A549 (cell line): ENCODE results near the gene TIAL1. TPM values are rescaled to one million over a fixed set of nuclear protein-coding genes. Genes with fewer than 3 reads are reported as not detected.

Experiments
- ATAC-seq, 2 experiments: fragments of 200-7000 bp in 1 of 2; fragments of >200 bp in 1 of 2; cut with Nextera tagmentation in 1 of 2; cut with Tn5 transposase in 1 of 2; 3 replicates each; pipeline versions ENCODE4 v1.8.0 to v1.9.1; 2018 to 2020; ENCODE audit warnings: mild to moderate bottlenecking in 1 of 2, moderate library complexity in 1 of 2
- CTCF ChIA-PET: fragments of 300-600 bp; sonication (Branson Sonifier 250); formaldehyde crosslinking; extraction: SDS; loops from one replicate; lab custom pipeline; 2021; ENCODE audit warnings: antibody characterized with exemption, inconsistent platforms; lab: Yijun Ruan, JAX
- POLR2A ChIA-PET: fragments of 350-600 bp; formaldehyde crosslinking; extraction: SDS; loops from one replicate; lab custom pipeline; 2021; ENCODE audit warnings: antibody characterized with exemption, inconsistent platforms; lab: Yijun Ruan, JAX
- DNase-seq, 2 experiments: peaks; one replicate each; pipeline versions ENCODE4 v3.0.0 to v3.0.0-alpha.2; 2011 to 2016; ENCODE audit warnings: low read depth in 1 of 2, low spot score in 1 of 2
- FAIRE-seq: peaks from 2 replicates; lab custom pipeline; 2011; peaks lifted over from hg19 to GRCh38; lab: Jason Lieb, UNC
- H3K27ac ChIP-seq, 2 experiments: fragments of >200 bp; sonication (Bioruptor Twin); formaldehyde crosslinking; 3 replicates each; pipeline ENCODE4 v1.5.1; 2016 to 2017
- H3K4me1 ChIP-seq: fragments of >200 bp; sonication (Bioruptor Twin); formaldehyde crosslinking; 3 replicates; pipeline ENCODE4 v1.6.1; 2016
- H3K4me2 ChIP-seq: fragments of >200 bp; sonication (Bioruptor Twin); formaldehyde crosslinking; 3 replicates; pipeline ENCODE4 v1.6.1; 2016
- H3K4me3 ChIP-seq: fragments of >200 bp; sonication (Bioruptor Twin); formaldehyde crosslinking; 3 replicates; pipeline ENCODE4 v1.5.1; 2016
- H3K9me3 ChIP-seq: fragments of >200 bp; sonication (Bioruptor Twin); formaldehyde crosslinking; 3 replicates; pipeline ENCODE4 v1.6.1; 2016
- ATOH8 ChIP-seq: fragments of 250-450 bp; sonication (Bioruptor Pico); IDR thresholded peaks from 2 replicates; pipeline ENCODE4 v1.5.0; 2020; ENCODE audit warnings: low read depth, mild to moderate bottlenecking, moderate library complexity
- BCL3 ChIP-seq: fragments of >200 bp; sonication (Bioruptor Twin); formaldehyde crosslinking; IDR thresholded peaks from 3 replicates; pipeline ENCODE4 v1.6.1; 2016
- CHD2 ChIP-seq: fragments of 150-350 bp; IDR thresholded peaks from 2 replicates; pipeline ENCODE4 v1.6.1; 2014; ENCODE audit warnings: low read length; ENCODE audit not compliant: partially characterized antibody
- E2F6 ChIP-seq: IDR thresholded peaks from 2 replicates; pipeline ENCODE4 v1.6.1; 2012; ENCODE audit warnings: low read depth, borderline replicate concordance
- EHF ChIP-seq: fragments of 250-450 bp; sonication (Bioruptor Pico); IDR thresholded peaks from 2 replicates; pipeline ENCODE4 v1.5.0; 2020; ENCODE audit warnings: mild to moderate bottlenecking
- FOSL2 ChIP-seq, 2 experiments: fragments of 450-650 bp in 1 of 2; fragments of >200 bp in 1 of 2; sonication (Bioruptor Twin) in 1 of 2; formaldehyde crosslinking; IDR thresholded peaks; 2 replicates each; pipeline versions ENCODE4 v1.5.0 to v1.6.1; 2016 to 2020; ENCODE audit warnings: mild to moderate bottlenecking in 1 of 2, moderate library complexity in 1 of 2
- HOXB13 ChIP-seq: fragments of 250-450 bp; sonication (Bioruptor Pico); IDR thresholded peaks from 2 replicates; pipeline ENCODE4 v1.5.0; 2020; ENCODE audit warnings: low read depth, mild to moderate bottlenecking, moderate library complexity
- HOXB5 ChIP-seq: fragments of 250-450 bp; sonication (Bioruptor Pico); IDR thresholded peaks from 2 replicates; pipeline ENCODE4 v1.5.0; 2020; ENCODE audit warnings: mild to moderate bottlenecking, moderate library complexity
- KDM5A ChIP-seq: fragments of 200-600 bp; sonication (generic); IDR thresholded peaks from 2 replicates; pipeline ENCODE4 v1.6.1; 2016; ENCODE audit warnings: antibody characterized with exemption, mild to moderate bottlenecking
- MAFK ChIP-seq: fragments of 450-650 bp; IDR thresholded peaks from 2 replicates; pipeline ENCODE4 v1.6.1; 2014; ENCODE audit not compliant: partially characterized antibody
- MAX ChIP-seq: IDR thresholded peaks from 2 replicates; pipeline ENCODE4 v1.6.1; 2012
- NFE2L2 ChIP-seq: fragments of 150-350 bp; conservative IDR thresholded peaks from 2 replicates; pipeline ENCODE4 v1.6.1; 2014; ENCODE audit warnings: low read length
- PHF8 ChIP-seq: fragments of 200-600 bp; sonication (generic); IDR thresholded peaks from 2 replicates; pipeline ENCODE4 v1.6.1; 2016; ENCODE audit warnings: low read depth, mild to moderate bottlenecking, antibody characterized with exemption, moderate library complexity, borderline replicate concordance
- POLR2A ChIP-seq: IDR thresholded peaks from 2 replicates; pipeline ENCODE4 v1.6.1; 2012; ENCODE audit warnings: mild to moderate bottlenecking, low read length
- SMC3 ChIP-seq: fragments of >200 bp; sonication (Bioruptor Twin); formaldehyde crosslinking; IDR thresholded peaks from 3 replicates; pipeline ENCODE4 v1.6.1; 2018; ENCODE audit warnings: inconsistent platforms
- WGBS: methylation state at CpG from one replicate; pipeline ENCODE4 v1.1.6; 2017; ENCODE audit errors: missing lambda C conversion rate; 5-methylcytosine and 5-hydroxymethylcytosine counted together
- polyA plus RNA-seq, 4 experiments: library from polyadenylated mRNA; depleted of rRNA in 3 of 4; stranded (reverse); fragments of >200 nt; fragmentation: RNase III in 1 of 4; extraction: RNeasy Plus Mini Kit Qiagen cat#74134 plus additional on column Dnase treatment in 1 of 4; gene quantifications; 2 replicates in 3 of 4; 3 replicates in 1 of 4; pipeline ENCODE4 v1.2.3, GENCODE V29; 2011 to 2017

The TIAL1 gene
- polyA plus RNA-seq, 2 of the 4 experiments (the other 2 are of a cell fraction), result 89.5 to 115 TPM

- no peak for ATAC-seq
- H3K27ac ChIP-seq, result peak overlapping the region; percentile 77 to 96
- DNase-seq, result no peak
- no peak for FAIRE-seq
- H3K4me1 ChIP-seq, result peaks cover 29% of the 10 kb centered on the region
- 49% methylated on average over 21 of the region's 21 CpGs for WGBS
- CTCF ChIA-PET, result interaction anchor here (0.7 to 2.0 kb wide), 5 partner anchors 11 to 83 kb away, joined by 3 to 14 read pairs (median 3); no protein-coding TSS in a partner anchor
- peak overlapping the region; percentile 49 for H3K4me3 ChIP-seq
- POLR2A ChIA-PET, result interaction anchor here (0.7 to 3.3 kb wide), 9 partner anchors 10 to 391 kb away, joined by 3 to 17 read pairs (median 4); partner anchors contain the start of genes BAG3, GRK5, INPP5F and MCMBP
- H3K9me3 ChIP-seq, result no peaks in the 10 kb centered on the region
- TF ChIP-seq PHF8 (peak; percentile 48; the same call in 1 of the 2 replicates), CHD2 (no peak), HOXB13 (0 out of 2 replicates have a peak, but pooled peaks have one; percentile 45), KDM5A (0 out of 2 replicates have a peak, but pooled peaks have one; percentile 26), NFE2L2 (no peak), EHF (CRISPR knock-in tag) (0 out of 2 replicates have a peak, but pooled peaks have one; percentile 56), MAX (no peak), ATOH8 (CRISPR knock-in tag) (peak; percentile 62; the same call in 1 of the 2 replicates)
- TF ChIP-seq, all 56 proteins: peak for 5
- peak overlapping the region; percentile 84 for H3K4me2 ChIP-seq
These were observed 832 bp upstream of the TIAL1 start for GRCh38 chr10:119597405-119598186.

- 0 out of 2 replicates have a peak, but pooled peaks have one; percentile 16 for TF ChIP-seq HOXB5 (CRISPR knock-in tag)
- peak; percentile 36; the same call in 1 of the 2 replicates for TF ChIP-seq E2F6
- no peak for TF ChIP-seq PHF8
- peak; percentile 54; the same call in 1 of the 2 replicates for TF ChIP-seq MAX
- TF ChIP-seq POLR2A, result peak; percentile 31; the same call in 1 of the 2 replicates
- peak overlapping the region; percentile 97 for H3K4me3 ChIP-seq
- no peaks in the 10 kb centered on the region for H3K9me3 ChIP-seq
- ATAC-seq, result peak; percentile 52
- peak overlapping the region; percentile 95 for H3K4me2 ChIP-seq
- 2% methylated on average over 23 of the region's 50 CpGs for WGBS
- DNase-seq, result peak; percentile 25 to 50
- ChIA-PET CTCF (interaction anchor here (0.6 to 1.7 kb wide), 5 partner anchors 8 to 396 kb away, joined by 3 to 6 read pairs (median 4); no protein-coding TSS in a partner anchor), POLR2A (interaction anchor here (0.5 to 3.3 kb wide), 4 partner anchors 9 to 130 kb away, joined by 4 to 17 read pairs (median 6); partner anchors contain the start of genes BAG3 and INPP5F)
- peaks cover 41% of the 10 kb centered on the region for H3K4me1 ChIP-seq
- FAIRE-seq, result no peak
- H3K27ac ChIP-seq, result peak overlapping the region; percentile 96 to 97
These were observed 868 bp downstream of the TIAL1 start for GRCh38 chr10:119595676-119596515.

- FAIRE-seq (no peak), DNase-seq (peak in 1 of 2 experiments; percentile 26), ATAC-seq (no peak)
- Histone ChIP-seq H3K4me1 (peaks cover 41% of the 10 kb centered on the region), H3K27ac (peak overlapping the region; percentile 96 to 97), H3K9me3 (no peaks in the 10 kb centered on the region), H3K4me3 (peak overlapping the region; percentile 97), H3K4me2 (peak overlapping the region; percentile 95)
- TF ChIP-seq NFE2L2 (peak; percentile 79), FOSL2 (IDR thresholded peaks at IDR 0.05) (no peak), FOSL2 (CRISPR knock-in tag; IDR thresholded peaks at IDR 0.05) (peak; percentile 33; the same call in 1 of the 2 replicates), MAFK (peak; percentile 100), BCL3 (no peak), SMC3 (no peak)
- ChIA-PET POLR2A (interaction anchor here (0.7 to 3.3 kb wide), 2 partner anchors 28 to 56 kb away, joined by 7 to 17 read pairs; partner anchors contain the start of gene BAG3), CTCF (interaction anchor here (0.6 to 1.7 kb wide), 4 partner anchors 264 to 396 kb away, joined by 3 to 6 read pairs (median 4); no protein-coding TSS in a partner anchor)
- WGBS, result 6% methylated on average over 5 of the region's 5 CpGs
These were observed 1.6 kb downstream of the TIAL1 start for GRCh38 chr10:119595134-119595675.
